Measurements from ENCODE around the gene CBX3.
"Not testable (repeated sequence)": the region's sequence is repeated elsewhere in the genome, so short reads cannot be mapped to it uniquely, and the experiment has no call there.

The CBX3 gene

DNA sequence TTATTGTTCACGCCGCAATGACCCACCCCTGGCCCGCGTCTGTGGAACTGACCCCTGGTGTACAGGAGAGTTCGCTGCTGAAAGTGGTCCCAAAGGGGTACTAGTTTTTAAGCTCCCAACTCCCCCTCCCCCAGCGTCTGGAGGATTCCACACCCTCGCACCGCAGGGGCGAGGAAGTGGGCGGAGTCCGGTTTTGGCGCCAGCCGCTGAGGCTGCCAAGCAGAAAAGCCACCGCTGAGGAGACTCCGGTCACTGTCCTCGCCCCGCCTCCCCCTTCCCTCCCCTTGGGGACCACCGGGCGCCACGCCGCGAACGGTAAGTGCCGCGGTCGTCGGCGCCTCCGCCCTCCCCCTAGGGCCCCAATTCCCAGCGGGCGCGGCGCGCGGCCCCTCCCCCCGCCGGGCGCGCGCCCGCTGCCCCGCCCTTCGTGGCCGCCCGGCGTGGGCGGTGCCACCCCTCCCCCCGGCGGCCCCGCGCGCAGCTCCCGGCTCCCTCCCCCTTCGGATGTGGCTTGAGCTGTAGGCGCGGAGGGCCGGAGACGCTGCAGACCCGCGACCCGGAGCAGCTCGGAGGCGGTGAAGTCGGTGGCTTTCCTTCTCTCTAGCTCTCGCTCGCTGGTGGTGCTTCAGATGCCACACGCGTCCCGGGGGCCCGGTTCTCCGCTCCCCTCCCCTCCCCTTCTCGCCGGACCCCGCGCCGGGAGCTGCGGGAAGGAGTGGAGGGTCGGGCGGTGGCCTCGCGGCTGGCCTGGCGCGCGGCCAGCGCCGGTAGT, at the start of gene CBX3:
TSS of gene CBX3 (plus strand) at position 499 of the 772 bp plus-strand sequence. CDS start 1,254 bp downstream, outside the sequence.
- DNase-seq = peak; percentile 91

DNA sequence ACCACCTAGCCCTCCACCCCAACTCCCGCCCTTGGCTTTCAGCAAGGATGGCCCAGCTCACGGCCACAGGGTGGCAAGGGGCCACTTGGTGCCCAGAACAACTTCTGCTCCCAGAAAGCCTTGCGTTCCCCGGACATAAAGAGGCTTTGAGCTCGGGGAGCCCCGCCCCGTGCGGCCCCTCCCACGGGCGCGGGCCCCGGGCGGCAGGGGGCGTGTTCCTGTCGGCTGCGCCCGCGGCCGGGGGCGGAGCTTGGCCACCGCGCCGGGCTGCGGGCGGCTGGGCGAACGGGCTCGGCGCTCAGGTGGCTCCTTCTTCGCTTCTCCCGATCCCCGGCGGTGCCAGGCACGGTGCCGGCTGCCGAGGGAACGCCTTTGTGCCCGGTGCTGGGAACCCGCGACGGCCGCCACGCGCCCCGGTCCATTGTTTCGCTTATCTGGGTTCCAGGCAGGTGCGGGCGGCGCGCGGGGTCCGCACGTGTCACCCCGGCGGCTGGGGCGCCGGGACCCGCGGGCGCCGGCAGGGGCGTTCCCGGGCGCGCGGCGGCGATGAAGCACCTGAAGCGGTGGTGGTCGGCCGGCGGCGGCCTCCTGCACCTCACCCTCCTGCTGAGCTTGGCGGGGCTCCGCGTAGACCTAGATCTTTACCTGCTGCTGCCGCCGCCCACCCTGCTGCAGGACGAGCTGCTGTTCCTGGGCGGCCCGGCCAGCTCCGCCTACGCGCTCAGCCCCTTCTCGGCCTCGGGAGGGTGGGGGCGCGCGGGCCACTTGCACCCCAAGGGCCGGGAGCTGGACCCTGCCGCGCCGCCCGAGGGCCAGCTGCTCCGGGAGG, 49.4 kb upstream of the CBX3 start, which contains the start of gene NFE2L3:
TSS of gene NFE2L3 (plus strand) at position 246 of the 829 bp plus-strand sequence. CDS start at position 547, 301 bp downstream.
- DNase-seq = peak; percentile 91

DNA sequence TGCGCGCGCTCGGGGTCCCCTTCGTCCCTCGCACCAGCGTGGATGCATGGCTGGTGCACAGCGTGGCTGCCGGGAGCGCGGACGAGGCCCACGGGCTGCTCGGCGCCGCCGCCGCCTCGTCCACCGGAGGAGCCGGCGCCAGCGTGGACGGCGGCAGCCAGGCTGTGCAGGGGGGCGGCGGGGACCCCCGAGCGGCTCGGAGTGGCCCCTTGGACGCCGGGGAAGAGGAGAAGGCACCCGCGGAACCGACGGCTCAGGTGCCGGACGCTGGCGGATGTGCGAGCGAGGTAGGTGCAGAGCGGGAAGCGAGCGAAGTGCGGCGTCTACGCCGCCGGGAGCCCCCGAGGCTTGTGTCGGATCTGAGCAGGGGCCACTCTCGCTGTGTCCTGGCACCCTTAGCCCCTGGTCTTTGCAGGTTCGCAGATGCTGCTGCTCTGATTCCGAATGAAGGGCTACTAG, 48.7 kb upstream of the CBX3 start:
- DNase-seq = peak; percentile 62

DNA sequence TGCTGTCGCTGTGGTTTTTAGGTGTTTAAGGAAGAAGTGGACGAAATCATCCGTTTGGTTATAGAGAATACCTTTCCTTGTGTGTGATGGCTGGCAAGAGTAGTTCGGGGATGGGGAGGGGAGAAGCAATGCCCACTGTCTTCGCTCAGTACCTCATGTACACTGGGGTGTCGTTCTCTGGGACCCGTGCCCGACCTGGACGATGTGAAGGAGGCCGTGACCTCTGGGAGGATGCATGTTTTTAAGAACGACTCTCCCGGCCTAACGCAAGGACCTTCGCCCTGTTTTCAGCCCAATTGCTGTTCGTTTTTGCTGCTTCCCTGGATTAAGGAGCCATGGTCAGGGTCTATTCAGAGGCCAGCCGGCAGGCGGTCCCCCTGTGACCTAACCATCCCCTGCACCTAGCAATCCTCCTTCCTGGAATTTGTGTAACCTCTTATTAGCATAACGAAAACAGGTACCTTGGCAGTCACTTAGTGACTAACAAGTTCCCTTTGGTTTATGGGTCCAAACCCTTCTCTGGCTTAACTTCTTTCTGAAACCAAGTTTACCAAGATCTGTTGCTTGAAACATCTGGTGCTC, 48.2 kb upstream of the CBX3 start:
- DNase-seq = peak; percentile 12

DNA sequence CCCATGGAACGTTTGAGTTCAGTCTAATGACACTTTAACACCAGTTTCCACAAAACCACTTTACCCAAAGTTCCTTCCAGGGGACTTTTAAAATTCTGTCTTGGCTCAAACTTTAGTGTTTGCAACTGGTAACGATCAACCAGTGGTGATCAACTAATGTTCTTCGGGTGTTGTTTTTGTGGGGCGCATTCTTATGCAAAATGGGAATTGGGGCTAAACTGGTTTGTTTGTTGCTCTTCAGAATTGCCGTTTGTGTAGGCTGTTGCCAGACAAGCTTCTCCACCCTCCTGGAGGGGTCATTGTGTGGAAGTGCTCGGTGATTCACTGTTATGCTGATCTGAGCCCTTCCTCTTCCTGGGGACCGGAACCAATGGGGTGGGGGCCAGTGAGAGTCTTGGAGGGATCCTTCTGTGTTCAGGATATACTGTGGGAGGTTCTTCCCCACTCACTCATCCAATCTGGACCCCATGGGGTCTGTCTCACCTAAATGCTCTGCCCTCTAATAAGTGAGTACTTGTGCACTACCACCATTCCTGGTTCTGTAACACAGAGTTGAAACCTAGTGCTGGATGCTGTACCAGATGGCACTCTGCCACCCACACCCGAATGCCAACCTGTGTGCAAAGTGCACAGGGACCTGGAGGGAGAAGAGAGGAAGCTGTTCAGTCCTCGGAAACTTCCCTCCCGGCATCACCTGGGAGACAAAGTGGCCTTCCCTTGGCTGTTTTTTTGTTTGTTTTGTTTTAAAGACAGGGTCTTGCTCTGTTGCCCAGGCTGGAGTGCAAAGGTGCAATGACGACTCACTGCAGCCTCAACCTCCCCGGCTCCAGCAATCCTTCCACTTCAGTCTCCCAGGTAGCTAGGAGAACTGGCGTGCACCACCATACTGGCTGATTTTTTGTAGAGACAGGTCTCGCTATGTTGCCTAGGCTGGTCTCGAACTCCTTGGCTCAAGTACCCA, 47.4 kb upstream of the CBX3 start:
- peak; percentile 43 for DNase-seq

DNA sequence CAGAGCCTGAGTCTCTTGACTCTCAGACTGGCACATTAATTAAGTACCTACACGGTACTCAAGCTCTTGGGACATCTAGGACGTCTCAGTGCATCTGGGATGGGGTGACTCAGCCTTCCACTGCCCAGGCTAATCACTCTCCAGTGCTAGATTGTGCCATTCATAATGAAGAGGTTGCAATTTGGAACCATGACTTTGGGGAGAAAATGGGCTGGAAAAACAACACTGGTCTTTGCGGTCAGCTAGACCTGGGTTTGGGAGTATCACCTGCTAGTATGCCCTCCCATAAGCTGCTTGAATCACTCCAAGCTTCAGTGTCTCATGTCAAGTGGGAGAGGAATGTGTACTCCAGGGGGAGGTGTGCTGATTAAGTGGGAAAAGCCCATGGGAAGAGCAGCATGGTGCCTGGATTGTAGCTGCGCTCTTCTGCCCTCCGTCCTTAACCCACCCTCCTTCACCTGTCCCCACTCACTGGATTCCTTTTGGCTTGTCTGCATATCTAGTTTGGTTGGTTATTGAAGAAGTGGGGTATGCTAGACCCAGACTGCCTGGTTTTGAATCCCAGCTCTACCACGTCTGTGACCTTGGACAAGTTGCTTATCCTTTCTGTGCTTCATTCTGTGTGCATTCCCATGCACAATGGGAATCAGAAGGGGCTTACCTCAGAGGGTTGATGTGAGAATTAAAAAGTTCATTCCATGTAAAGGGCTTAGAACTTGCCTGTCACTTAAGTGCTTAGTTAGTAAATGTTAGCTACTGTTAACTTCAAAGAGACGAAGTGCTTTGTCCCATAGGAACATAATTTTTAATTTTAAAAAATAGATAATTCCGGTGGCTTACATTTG, 45.8 kb upstream of the CBX3 start:
- DNase-seq = no peak

DNA sequence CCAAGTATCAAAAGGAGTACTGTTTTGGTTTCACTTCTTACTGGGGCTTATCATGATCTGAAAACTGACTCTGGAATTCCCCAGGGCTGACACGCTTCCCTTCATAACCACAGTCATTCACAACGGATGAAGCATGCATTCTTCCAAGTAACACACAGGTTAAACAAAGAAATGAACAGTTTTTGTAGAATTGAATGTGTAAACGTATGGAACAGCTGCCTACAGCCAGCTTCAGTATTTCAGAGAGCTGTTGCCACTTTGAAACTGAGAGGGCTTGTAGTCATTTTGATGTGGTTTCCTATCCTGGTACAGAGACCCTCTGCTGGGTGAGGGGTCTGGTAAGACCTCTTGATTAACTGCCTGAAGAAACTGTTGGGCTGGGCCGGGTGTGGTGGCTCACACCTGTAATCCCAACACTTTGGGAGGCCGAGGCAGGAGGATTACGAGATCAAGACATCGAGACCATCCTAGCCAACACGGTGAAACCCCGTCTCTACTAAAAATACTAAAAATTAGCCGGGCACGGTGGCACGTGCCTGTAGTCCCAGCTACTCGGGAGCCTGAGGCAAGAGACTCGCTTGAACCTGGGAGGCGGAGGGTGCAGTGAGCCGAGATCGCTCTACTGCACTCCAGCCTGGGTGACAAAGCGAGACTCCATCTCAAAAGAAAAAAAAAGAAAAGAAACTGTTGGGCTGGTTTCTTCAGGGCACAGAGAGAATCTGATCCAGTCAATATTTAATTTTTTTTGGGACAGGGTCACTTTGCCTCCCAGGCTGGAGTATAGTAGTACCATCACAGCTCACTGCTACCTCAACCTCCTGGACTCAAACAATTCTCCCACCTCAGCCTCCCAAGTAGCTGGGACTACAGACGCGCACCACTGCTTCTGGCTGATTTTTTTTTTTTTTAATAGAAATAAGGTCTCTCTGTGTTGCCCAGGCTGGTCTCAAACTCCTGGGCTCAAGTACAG, 44.8 kb upstream of the CBX3 start:
- DNase-seq = peak; percentile 48

DNA sequence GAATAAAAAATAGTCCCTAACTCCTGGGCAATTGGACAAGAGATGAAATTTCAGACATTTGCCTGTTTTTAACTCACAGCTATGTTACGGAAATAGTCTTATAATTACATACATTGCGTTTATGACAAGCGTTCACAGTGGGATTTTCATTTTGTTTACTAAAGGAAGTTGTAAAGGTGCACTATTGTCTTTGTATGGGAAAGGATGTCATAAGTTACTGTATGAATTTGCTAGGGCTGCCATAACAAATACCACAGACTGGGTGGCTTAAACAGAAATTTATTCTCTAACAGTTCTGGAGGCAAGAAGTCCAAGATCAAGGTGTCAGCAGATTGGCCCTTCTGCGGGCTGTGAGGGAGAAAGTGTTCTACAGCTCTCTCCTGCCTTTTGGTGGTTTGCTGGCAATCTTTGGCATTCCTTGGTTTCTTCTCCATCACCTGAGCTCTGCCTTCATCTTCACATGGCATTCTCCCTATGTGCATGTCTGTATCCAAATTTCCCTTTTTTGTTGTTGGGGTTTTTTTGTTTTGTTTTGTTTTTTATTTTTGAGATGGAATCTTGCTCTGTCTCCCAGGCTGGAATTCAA, 43.9 kb upstream of the CBX3 start:
- DNase-seq = no peak

DNA sequence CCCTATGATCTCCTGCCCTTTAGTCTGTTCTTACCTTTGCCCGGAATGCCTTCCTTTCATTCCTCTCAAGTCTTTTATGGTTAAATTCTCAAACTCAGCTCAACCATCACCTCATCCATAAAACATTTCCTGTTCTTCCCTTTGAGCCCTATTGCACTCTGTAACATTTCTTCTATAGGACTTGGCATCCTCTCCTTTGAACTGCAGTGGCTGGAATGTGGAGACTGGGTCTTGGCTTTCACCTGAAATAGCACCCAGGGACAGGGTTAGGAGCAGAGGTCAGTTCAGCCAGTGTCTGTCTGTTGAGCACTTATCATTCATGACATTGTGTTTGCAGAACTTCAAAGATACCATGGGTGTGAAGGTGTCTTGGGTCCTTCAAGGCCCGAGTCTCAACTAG, 42.3 kb upstream of the CBX3 start:
- DNase-seq = no peak

DNA sequence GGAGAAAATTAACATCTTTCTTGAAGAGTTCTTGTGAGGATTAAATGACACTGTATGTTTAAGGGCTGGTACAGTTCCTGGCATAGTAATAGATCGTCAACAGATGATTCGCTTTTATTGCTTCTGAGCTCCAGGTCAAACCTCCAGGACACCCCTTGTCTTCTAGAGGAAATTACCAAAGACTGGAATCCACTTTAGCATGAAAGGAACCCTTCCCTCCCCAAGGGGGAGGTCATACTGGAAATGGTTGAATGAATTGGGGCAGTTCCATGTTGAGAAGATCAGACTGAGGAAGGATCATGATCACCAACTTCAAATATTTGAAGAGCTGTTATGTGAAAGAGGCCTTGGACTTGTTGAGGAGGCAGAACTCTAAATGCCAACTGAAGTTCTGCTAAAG, 40.6 kb upstream of the CBX3 start:
- DNase-seq = no peak

DNA sequence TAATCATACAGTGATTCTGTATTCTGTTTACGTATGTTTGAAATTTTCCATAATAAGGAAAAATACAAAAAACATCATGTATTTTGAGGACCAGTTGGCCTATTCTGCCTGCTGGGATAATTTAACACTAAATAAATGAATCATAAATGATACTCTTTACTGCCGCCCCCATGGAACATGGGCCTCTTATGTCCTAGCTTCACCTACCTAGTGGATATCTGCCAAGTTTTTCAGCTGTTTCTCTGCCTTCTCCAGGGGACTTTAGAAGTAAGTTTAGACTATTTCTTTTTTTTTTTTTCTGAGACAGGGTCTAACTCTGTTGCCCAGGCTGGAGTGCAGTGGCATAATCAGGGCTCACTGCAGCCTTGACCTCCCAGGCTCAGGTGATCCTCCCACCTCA, 39.1 kb upstream of the CBX3 start:
- no peak for DNase-seq

DNA sequence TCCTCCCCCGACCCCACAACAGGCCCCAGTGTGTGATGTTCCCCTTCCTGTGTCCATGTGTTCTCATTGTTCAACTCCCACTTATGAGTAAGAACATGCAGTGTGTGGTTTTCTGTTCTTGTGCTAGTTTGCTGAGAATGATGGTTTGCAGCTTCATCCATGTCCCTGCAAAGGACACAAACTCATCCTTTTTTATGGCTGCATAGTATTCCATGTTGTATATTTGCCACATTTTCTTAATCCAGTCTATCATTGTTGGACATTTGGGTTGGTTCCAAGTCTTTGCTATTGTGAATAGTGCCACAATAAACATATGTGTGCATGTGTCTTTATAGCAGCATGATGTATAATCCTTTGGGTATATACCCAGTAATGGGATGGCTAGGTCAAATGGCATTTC, 37.7 kb upstream of the CBX3 start:
- not testable (repeated sequence) for DNase-seq

DNA sequence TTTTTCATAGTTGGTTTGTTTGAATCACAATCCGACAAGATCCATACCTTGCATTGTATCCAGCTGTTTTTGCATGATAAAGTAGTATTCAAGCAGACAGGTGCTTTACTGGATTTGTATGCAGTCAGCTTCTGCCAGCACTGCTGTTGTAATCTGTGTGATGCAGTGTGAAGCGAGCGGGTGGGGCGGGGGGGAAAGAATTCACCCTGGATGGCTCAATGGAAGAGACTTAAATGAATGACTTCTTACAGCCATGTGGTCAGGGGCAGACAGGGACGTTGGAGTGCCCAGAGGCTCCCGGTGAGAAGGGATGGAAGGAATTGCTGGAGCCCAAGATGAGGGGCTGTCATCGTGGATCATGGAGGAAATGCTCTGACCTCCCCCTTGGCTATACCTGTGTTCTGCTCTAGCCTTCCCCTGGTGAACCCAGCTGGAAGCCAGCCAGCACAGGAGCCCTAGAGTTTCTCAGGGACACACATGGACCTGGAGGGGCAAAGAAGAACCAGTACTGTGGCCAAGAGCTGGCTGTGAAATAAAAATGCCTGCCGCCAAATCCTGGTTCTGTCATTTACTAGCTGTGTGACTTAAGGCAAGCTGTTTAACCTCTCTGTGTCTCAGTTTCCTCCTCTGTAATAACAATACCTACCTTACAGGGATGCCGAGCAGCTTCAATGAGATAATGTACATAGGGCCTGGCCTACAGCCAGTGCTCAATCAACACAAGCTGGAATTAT, 35.4 kb upstream of the CBX3 start:
- DNase-seq = no peak

DNA sequence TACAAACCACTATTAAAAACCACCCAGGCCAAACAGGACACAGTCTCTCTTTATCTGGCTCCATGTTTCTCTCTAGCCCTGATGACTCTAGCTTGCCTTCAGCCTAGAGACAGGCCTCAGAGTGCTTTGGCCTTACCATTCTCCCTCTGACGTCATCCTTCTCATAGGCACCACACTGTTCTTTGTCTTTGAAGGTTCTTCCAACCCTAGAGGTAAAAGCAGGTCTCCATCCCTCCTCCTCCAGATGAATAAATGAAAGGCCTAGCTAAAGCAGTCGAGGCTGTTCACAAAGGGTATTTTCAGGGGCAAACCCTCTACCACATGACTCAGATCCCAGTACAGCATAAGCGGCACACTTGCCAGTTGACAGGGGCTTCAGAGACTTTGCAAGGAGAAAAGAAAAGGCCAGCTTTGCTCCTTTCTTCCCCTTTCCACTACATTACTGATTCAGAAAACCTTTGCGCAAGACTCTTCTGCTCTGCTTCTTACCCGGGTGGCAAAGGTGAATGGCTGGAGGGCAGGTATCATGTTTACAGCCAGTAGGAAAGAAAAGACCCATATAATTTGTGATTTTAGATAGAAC, 34.8 kb upstream of the CBX3 start:
- DNase-seq = no peak

DNA sequence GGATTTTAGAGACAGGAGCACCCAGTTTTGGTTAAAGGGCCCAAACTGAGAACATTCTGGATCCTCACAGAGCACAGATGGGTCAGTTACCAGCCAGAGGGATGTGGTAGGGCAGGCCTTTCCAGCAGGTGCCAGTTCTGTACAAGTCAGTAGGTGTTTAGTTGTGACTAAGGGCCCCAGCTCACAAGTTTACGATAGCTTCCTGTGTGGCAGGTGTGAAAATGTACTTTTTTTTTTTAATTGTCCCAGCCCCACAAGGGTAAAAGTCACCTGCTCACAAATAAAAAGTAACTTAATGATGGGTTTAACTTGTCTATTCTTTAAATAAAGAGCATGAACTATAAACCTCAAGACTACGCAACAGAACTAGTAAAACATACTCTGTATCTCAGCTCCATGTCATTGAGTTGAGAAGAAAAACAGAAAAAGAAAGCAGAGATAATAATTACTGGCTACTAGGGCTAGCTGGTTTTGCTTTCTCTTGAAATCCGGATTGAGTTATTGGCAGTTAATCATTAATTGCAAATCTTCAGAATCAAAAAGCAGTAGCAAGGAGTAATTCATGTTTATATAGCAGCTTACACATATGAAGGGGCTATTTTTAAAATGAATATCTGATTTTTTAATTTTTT, 34.1 kb upstream of the CBX3 start:
- DNase-seq = peak; percentile 49

DNA sequence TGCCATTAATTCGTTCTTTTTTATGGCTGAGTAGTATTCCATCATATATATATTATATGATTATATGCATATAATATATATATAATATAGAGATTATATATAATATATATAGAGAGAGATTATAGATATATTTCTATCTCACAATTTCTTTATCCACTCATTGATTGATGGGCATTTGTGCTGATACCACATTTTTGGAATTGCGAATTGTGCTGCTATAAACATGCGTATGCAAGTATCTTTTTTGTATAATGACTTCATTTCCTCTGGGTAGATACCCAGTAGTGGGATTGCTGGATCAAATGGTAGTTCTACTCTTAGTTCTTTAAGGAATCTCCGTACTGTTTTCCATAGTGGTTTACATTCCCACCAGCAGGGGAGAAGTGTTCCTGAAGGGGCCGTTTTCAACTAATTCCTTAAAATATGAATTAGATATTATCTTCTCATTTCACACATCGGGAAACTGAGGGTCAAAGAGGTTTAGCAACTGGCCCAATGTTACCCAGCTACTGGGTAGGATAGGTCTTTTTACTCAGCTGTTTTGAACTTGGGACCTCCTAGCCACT, 33.0 kb upstream of the CBX3 start:
- no peak for DNase-seq

DNA sequence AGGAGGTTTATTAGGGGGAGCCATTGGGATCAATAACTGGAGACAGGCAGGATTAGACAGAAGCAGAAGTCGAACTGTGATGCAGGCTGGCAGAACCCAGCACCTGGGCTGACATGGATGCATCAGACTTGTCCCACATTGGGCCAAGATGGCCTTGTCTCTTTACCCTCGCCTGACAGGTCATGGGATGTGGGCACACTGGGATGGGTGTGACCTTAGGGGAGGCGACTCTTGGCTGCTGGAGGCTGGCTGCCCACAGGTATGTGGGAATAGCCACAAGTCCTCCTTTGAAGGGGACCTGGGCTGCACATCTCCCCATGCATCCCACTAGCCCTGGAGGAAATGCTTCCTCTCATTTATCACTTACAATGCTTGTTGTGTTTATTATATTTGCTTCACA, 32.3 kb upstream of the CBX3 start:
- DNase-seq = no peak

DNA sequence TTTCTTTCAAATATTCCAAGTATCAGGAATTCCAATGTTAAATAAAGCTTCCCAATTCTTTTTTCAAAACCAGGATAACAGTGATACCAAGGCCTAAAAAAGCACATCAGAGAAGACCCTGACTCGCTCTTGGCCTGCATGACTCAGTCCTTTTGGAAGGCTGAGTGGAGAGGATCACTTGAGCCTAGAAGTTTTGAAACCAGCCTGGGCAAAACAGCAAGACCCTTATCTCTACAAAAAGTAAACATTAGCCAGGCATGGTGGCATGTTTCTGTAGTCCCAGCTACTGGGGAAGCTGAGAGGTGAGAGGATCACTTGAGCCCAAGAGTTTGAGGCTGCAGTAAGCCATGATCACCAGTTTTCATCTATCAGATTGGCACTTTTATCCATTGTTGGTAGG, 30.9 kb upstream of the CBX3 start:
- DNase-seq = no peak

Data from CD4-positive, alpha-beta T cell treated with Interleukin-17A for 4 hours (primary cell).